RWPE2 (cell line): ENCODE measurements around the gene PRSS27.
"Not testable (repeated sequence)": the region's sequence is repeated elsewhere in the genome, so short reads cannot be mapped to it uniquely, and the experiment has no call there.

Experiments
- ATAC-seq: fragments of 200-7000 bp; cut with Tn5 transposase; 3 replicates; pipeline ENCODE4 v1.9.1; 2021; ENCODE audit warnings: low read depth
- DNase-seq: peaks from one replicate; pipeline ENCODE4 v3.0.0-alpha.2; 2020; ENCODE audit warnings: low spot score
- H3K27ac ChIP-seq: fragments of 450-650 bp; 2 replicates; pipeline ENCODE4 v1.5.1; 2017; ENCODE audit warnings: mild to moderate bottlenecking; ENCODE audit not compliant: poor library complexity, severe bottlenecking
- H3K27me3 ChIP-seq: fragments of 250-450 bp; sonication (Bioruptor Pico); 2 replicates; pipeline ENCODE4 v1.5.1; 2021; ENCODE audit warnings: mild to moderate bottlenecking, moderate library complexity; ENCODE audit not compliant: insufficient read depth, poor library complexity, severe bottlenecking
- H3K36me3 ChIP-seq: fragments of 250-450 bp; sonication (Bioruptor Pico); 2 replicates; pipeline ENCODE4 v1.5.1; 2020; ENCODE audit warnings: low read depth, mild to moderate bottlenecking, moderate library complexity
- H3K4me1 ChIP-seq: fragments of 250-450 bp; sonication (Bioruptor Pico); 2 replicates; pipeline ENCODE4 v1.5.1; 2021; ENCODE audit warnings: mild to moderate bottlenecking, moderate library complexity; ENCODE audit not compliant: insufficient read depth, poor library complexity, severe bottlenecking
- H3K4me3 ChIP-seq: fragments of 250-450 bp; sonication (Bioruptor Pico); 2 replicates; pipeline ENCODE4 v1.5.1; 2021; ENCODE audit warnings: mild to moderate bottlenecking, moderate library complexity; ENCODE audit not compliant: severe bottlenecking
- H3K9me3 ChIP-seq: fragments of 250-450 bp; sonication (Bioruptor Pico); 2 replicates; pipeline ENCODE4 v1.5.1; 2021; ENCODE audit warnings: mild to moderate bottlenecking, moderate library complexity; ENCODE audit not compliant: severe bottlenecking
- TF ChIP-seq, protein P1 (sequence below): fragments of 450-650 bp; IDR thresholded peaks from one replicate; pipeline ENCODE4 v1.5.1; 2017; ENCODE audit warnings: mild to moderate bottlenecking, moderate library complexity; ENCODE audit not compliant: poor library complexity, severe bottlenecking

The PRSS27 gene

DNA sequence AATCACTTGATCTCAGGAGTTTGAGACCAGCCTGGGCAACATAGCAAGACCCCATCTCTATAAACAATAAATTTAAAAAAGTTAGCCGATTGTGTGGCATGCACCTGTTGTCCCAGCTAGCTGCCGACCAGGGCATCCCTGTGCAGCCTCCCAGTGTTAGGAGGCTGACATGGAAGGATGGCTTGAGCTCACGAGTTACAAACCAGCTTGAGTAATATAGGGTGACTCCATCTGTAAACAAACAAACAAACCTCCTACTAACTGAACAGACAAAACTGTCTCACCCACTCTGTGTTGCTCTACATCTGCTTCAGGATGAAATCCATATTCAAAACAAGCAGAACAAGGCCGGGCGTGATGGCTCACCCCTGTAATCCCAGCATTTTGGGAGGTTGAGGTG is 6.9 kb upstream of the PRSS27 start:
- TF ChIP-seq, protein P1, sequence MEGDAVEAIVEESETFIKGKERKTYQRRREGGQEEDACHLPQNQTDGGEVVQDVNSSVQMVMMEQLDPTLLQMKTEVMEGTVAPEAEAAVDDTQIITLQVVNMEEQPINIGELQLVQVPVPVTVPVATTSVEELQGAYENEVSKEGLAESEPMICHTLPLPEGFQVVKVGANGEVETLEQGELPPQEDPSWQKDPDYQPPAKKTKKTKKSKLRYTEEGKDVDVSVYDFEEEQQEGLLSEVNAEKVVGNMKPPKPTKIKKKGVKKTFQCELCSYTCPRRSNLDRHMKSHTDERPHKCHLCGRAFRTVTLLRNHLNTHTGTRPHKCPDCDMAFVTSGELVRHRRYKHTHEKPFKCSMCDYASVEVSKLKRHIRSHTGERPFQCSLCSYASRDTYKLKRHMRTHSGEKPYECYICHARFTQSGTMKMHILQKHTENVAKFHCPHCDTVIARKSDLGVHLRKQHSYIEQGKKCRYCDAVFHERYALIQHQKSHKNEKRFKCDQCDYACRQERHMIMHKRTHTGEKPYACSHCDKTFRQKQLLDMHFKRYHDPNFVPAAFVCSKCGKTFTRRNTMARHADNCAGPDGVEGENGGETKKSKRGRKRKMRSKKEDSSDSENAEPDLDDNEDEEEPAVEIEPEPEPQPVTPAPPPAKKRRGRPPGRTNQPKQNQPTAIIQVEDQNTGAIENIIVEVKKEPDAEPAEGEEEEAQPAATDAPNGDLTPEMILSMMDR = no peak
- Histone ChIP-seq H3K27ac (no peak overlapping the region), H3K36me3 (no peaks in the 10 kb centered on the region), H3K4me1 (peaks cover 7% of the 10 kb centered on the region), H3K4me3 (no peak overlapping the region), H3K27me3 (no peaks in the 10 kb centered on the region), H3K9me3 (no peaks in the 10 kb centered on the region)
- no peak for ATAC-seq
- DNase-seq = no peak

DNA sequence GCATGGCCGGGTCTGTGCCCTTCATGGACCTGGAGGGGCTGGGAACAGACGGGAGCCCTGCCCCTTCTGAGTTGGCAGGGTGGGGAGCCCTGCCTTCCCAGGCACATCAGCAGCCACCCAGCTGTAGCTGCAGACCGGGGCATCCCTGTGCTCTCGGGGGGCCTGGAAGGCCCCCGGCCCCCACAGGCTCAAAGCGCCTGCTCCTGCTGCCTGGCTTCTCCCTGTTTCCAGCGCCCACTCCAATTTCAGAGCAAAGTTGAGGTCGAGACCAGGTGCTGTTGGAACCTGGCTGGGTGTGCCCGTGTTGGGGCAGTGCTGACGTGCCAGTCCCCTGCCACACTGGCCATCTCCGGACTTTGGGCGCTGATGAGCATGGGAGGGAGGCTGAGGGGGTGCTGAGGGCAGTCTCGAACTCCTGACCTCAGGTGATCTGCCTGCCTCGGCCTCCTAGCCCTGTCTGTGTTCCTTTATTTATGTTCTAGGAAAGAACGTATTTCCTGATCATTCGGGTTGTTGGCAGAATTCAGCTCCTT is 4.9 kb upstream of the PRSS27 start:
- ATAC-seq (no peak), DNase-seq (no peak)
- TF ChIP-seq, protein P1 = no peak
- Histone ChIP-seq H3K4me3 (no peak overlapping the region), H3K27ac (no peak overlapping the region), H3K4me1 (peaks cover 7% of the 10 kb centered on the region), H3K9me3 (no peaks in the 10 kb centered on the region), H3K27me3 (no peaks in the 10 kb centered on the region), H3K36me3 (no peaks in the 10 kb centered on the region)

DNA sequence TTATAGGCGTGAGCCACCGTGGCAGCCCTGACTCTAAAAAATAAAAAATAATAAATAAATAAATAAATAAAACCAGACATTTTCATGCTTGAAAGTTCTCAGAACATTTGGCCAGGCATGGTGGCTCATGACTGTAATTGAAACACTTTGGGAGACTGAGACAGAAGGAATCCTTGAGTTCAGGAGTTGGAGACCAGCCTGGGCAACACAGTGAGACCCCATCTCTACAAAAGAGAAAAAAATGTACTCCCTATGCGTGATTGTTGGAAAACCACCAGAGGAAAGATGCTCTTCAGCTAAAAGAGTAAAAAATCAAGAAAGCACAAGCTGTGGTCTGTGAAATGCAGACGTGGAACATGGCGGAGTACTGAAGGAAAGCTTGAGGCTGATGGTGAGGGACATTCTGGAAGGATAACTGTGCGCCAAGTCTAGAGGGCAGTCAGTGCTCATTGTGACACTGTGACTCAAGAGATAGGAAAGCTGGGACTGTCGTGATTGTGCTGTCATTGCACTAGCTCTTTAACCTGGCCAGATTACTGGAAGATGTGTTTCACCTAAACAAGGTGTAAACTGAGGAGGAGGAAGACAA is 4.2 kb upstream of the PRSS27 start:
- H3K9me3 ChIP-seq = no peaks in the 10 kb centered on the region
- DNase-seq = no peak

DNA sequence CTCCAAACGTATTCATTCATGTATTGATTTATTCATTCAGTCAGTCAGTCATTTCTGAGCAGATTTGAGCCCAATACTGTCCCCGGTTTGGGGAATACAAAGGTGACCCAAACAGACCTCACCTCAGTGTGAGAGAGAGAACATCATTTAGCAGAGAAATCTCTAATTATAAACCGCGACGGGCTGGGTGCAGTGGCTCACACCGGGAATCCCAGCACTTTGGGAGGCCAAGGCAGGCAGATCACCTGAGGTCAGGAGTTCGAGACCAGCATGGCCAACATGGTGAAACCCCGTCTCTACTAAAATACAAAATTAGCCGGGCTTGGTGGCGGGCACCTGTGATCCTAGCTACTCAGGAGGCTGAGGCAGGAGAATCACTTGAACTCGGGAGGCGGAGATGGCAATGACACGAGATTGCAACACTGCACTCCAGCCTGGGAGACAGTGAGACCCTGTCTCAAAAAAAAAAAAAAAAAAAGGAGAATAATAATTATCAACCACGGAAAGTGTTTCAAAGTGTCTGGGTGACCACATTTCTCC is 1.7 kb upstream of the PRSS27 start:
- DNase-seq, H3K9me3 ChIP-seq, H3K27me3 ChIP-seq, H3K4me1 ChIP-seq, H3K36me3 ChIP-seq, ATAC-seq: not testable (repeated sequence)
- Histone ChIP-seq H3K27ac (peak overlapping the region; percentile 68), H3K4me3 (peak overlapping the region; percentile 54)

More for the DNA sequence above, 4.2 kb upstream of the PRSS27 start:
- Histone ChIP-seq H3K27me3 (no peaks in the 10 kb centered on the region), H3K36me3 (no peaks in the 10 kb centered on the region), H3K4me1 (peaks cover 7% of the 10 kb centered on the region), H3K4me3 (no peak overlapping the region), H3K27ac (no peak overlapping the region)
- TF ChIP-seq, protein P1 = no peak
- no peak for ATAC-seq

DNA sequence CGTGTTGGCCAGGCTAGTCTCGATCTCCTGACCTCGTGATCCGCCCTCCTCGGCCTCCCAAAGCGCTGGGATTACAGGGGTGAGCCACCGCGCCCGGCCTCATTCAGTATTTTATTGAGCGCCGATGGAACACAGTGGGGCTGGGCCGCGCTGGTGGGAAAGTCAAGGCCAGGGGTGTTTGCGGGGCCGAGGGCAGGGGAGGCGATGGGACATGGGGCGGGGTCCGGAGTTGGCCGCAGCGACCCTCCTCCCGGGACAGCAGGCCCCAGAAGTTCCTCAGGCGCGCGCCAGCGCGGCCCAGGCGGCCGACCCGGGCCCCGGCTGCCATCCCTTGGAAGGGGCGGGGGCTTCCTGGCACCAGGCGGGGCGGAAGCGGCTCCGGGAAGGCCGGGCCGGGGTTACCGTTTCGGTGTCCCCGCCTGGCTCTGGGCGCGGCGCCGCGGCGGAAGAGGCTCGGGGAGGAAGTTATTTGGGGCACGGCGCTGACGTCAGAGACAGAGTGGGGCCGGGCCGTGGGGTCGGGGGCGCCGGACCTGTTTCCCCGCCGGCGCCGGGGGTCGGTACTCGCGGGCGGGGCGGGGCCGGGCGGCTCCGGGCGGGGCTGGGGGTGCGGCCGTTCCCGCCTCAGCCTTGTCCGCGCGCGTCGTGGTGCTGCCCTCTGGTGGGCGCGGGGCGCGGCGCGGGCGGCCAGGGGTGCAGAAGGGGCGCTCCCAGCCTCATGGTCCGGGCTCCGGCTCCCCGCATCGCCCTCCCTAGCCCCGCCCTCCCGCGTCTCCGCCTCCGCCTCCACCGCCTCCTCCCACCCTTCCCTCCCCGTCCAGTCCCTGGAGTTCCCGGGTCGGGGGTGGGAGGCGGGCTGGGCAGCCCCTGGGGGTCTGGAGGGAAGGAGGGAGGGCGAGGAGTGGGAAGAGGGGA is 952 bp upstream of the PRSS27 start:
- Histone ChIP-seq H3K27ac (peak overlapping the region; percentile 68), H3K4me1 (peaks cover 7% of the 10 kb centered on the region), H3K36me3 (no peaks in the 10 kb centered on the region), H3K9me3 (no peaks in the 10 kb centered on the region), H3K27me3 (no peaks in the 10 kb centered on the region), H3K4me3 (peak overlapping the region; percentile 54)
- DNase-seq (peak; percentile 89), ATAC-seq (peak; percentile 79)
- TF ChIP-seq, protein P1 = peak; percentile 90
